HepG2 (cell line): ENCODE data around the gene AKT3. TPM values are rescaled to one million over a fixed set of nuclear protein-coding genes. Genes with fewer than 3 reads are reported as not detected.

Experiments used
- ATAC-seq: fragments of 200-7000 bp; cut with Tn5 transposase; 3 replicates; pipeline ENCODE4 v1.9.1; 2020; ENCODE audit warnings: mild to moderate bottlenecking, moderate library complexity
- BruUV-seq: library from RNA; stranded (reverse); fragments of 400-500 nt; replicated peaks from 2 replicates; lab custom pipeline; 2021; lab: Mats Ljungman, UMichigan
- CTCF ChIA-PET: fragments of 300-600 bp; formaldehyde crosslinking; extraction: SDS; loops from one replicate; lab custom pipeline; 2021; ENCODE audit warnings: low total read pairs, inconsistent platforms, low intra/inter-chr PET ratio; lab: Yijun Ruan, JAX
- POLR2A ChIA-PET: fragments of 350-600 bp; sonication (Branson Sonifier 250); formaldehyde crosslinking; loops from one replicate; lab custom pipeline; 2020; ENCODE audit warnings: antibody characterized with exemption, inconsistent platforms; lab: Yijun Ruan, JAX
- DNase-seq: peaks from one replicate; pipeline ENCODE4 v3.0.0-alpha.2; 2015; ENCODE audit warnings: low spot score
- FAIRE-seq: peaks from 3 replicates; lab custom pipeline; 2011; peaks lifted over from hg19 to GRCh38; lab: Jason Lieb, UNC
- H2AFZ ChIP-seq: one replicate; pipeline ENCODE4 v1.6.1; 2011; ENCODE audit warnings: low read length, inconsistent platforms
- H3K27ac ChIP-seq: fragments of 300-600 bp; 3 replicates; pipeline ENCODE4 v1.8.0; 2011; ENCODE audit warnings: mixed run types, mild to moderate bottlenecking, mixed read lengths, low read length, inconsistent platforms; ENCODE audit not compliant: insufficient read depth; ENCODE audit errors: extremely low read length
- H3K27me3 ChIP-seq, 2 experiments: fragments of 200-600 bp in 1 of 2; 2 replicates in 1 of 2; 3 replicates in 1 of 2; pipeline versions ENCODE4 v1.6.0 to v1.8.0; 2011; ENCODE audit warnings: low read length in 2 of 2, mild to moderate bottlenecking in 2 of 2, moderate library complexity in 2 of 2, inconsistent platforms in 1 of 2; ENCODE audit not compliant: insufficient read depth in 2 of 2, control insufficient read depth in 1 of 2
- H3K36me3 ChIP-seq, 2 experiments: fragments of 200-600 bp in 1 of 2; replicated peaks in 1 of 2; 2 replicates in 1 of 2; 3 replicates in 1 of 2; pipeline versions ENCODE4 v1.5.1 to v1.8.0; 2011; ENCODE audit warnings: low read length in 2 of 2, inconsistent platforms in 1 of 2; ENCODE audit not compliant: insufficient read depth in 2 of 2, control insufficient read depth in 1 of 2
- H3K4me1 ChIP-seq: 2 replicates; pipeline ENCODE4 v1.5.1; 2012; ENCODE audit warnings: low read length, inconsistent platforms; ENCODE audit not compliant: insufficient read depth
- H3K4me2 ChIP-seq: 2 replicates; pipeline ENCODE4 v1.6.0; 2011; ENCODE audit warnings: low read depth, low read length, inconsistent platforms
- H3K4me3 ChIP-seq, 3 experiments: fragments of 200-600 bp in 1 of 3; sonication (generic), shearing (Covaris generic) in 1 of 3; replicated peaks in 1 of 3; 2 replicates each; pipeline ENCODE4 v1.5.1; 2011 to 2016; ENCODE audit warnings: low read length in 3 of 3, inconsistent platforms in 2 of 3, low read depth in 2 of 3, mild to moderate bottlenecking in 2 of 3, control low read depth in 1 of 3, mixed read lengths in 1 of 3; ENCODE audit not compliant: insufficient read depth in 1 of 3
- H3K79me2 ChIP-seq: one replicate; pipeline ENCODE4 v1.6.1; 2011; ENCODE audit warnings: low read length, inconsistent platforms; ENCODE audit not compliant: insufficient read depth
- H3K9ac ChIP-seq: 2 replicates; pipeline ENCODE4 v1.6.0; 2011; ENCODE audit warnings: mild to moderate bottlenecking, low read depth, low read length, inconsistent platforms; ENCODE audit not compliant: insufficient read depth
- H3K9me3 ChIP-seq: 2 replicates; pipeline ENCODE4 v1.5.1; 2012; ENCODE audit warnings: mild to moderate bottlenecking, low read length
- H4K20me1 ChIP-seq: 2 replicates; pipeline ENCODE4 v1.6.0; 2011; ENCODE audit warnings: inconsistent platforms, mild to moderate bottlenecking, low read length, moderate library complexity; ENCODE audit not compliant: insufficient read depth
- AHR ChIP-seq: IDR thresholded peaks from 2 replicates; pipeline ENCODE4 v1.6.1; 2018; ENCODE audit warnings: missing genetic modification reagents, missing compliant biosample characterization
- GTF3A ChIP-seq: sonication (generic); formaldehyde crosslinking; conservative IDR thresholded peaks from 2 replicates; pipeline ENCODE4 v1.4.0; 2020; ENCODE audit warnings: mild to moderate bottlenecking, missing genetic modification reagents
- HNF4G ChIP-seq, 2 experiments: sonication (generic) in 1 of 2; formaldehyde crosslinking in 1 of 2; IDR thresholded peaks; 2 replicates each; pipeline versions ENCODE4 v1.4.0 to v1.6.1; 2011 to 2020; ENCODE audit warnings: borderline replicate concordance in 2 of 2, low read depth in 2 of 2, mild to moderate bottlenecking in 2 of 2, low read length in 1 of 2, missing genetic modification reagents in 1 of 2, moderate library complexity in 1 of 2
- PTBP1 ChIP-seq: fragments of 200-400 bp; formaldehyde crosslinking; IDR thresholded peaks from 2 replicates; pipeline ENCODE4 v1.6.1; 2018; ENCODE audit warnings: low read length, low read depth; ENCODE audit not compliant: poor library complexity, severe bottlenecking
- ZBTB7A ChIP-seq: sonication (generic); formaldehyde crosslinking; IDR thresholded peaks from 2 replicates; pipeline ENCODE4 v1.8.0; 2022; ENCODE audit warnings: mild to moderate bottlenecking, missing genetic modification reagents
- ZNF10 ChIP-seq: sonication (generic); formaldehyde crosslinking; IDR thresholded peaks from 2 replicates; pipeline ENCODE4 v1.4.0; 2020; ENCODE audit warnings: mild to moderate bottlenecking, low read depth, missing genetic modification reagents, borderline replicate concordance
- ZNF225 ChIP-seq: sonication (generic); formaldehyde crosslinking; IDR thresholded peaks from 2 replicates; pipeline ENCODE4 v1.4.0; 2020; ENCODE audit warnings: mild to moderate bottlenecking, missing genetic modification reagents
- ZNF30 ChIP-seq: sonication (generic); formaldehyde crosslinking; IDR thresholded peaks from 2 replicates; pipeline ENCODE4 v1.5.0; 2020; ENCODE audit warnings: mild to moderate bottlenecking, missing genetic modification reagents
- ZNF354B ChIP-seq: sonication (generic); formaldehyde crosslinking; IDR thresholded peaks from 2 replicates; pipeline ENCODE4 v1.8.0; 2022; ENCODE audit warnings: mild to moderate bottlenecking, missing genetic modification reagents
- ZNF564 ChIP-seq: sonication (generic); formaldehyde crosslinking; IDR thresholded peaks from 2 replicates; pipeline ENCODE4 v1.8.1; 2023; ENCODE audit warnings: mild to moderate bottlenecking, missing genetic modification reagents
- ZNF614 ChIP-seq: IDR thresholded peaks from 2 replicates; pipeline ENCODE4 v1.6.1; 2018; ENCODE audit warnings: missing biosample characterization, missing genetic modification reagents, inconsistent platforms, borderline replicate concordance
- WGBS: methylation state at CpG from one replicate; pipeline ENCODE4 v1.1.6; 2017; ENCODE audit warnings: low lambda C conversion rate; 5-methylcytosine and 5-hydroxymethylcytosine counted together
- in situ Hi-C: cut with HindIII; loops from 2 replicates; pipeline ENCODE4 v1.10.0; 2017; ENCODE audit warnings: low pct_unique_long_range_greater_than_20kb; ENCODE audit not compliant: extremely low pct_ligation_motif_present
- intact Hi-C: fragments of 100-400 bp; cut with micrococcal nuclease; formaldehyde crosslinking; loops from one replicate; pipeline ENCODE4 v1.10.0; 2022; ENCODE audit not compliant: unreplicated experiment
- polyA plus RNA-seq, 8 experiments: library from polyadenylated mRNA; depleted of rRNA in 3 of 8; stranded (reverse) in 7 of 8; unstranded in 1 of 8; fragments of >200 nt; fragmentation: Illumina TruSeq in 4 of 8; extraction: Trizol in 4 of 8; gene quantifications; 2 replicates each; pipeline versions ENCODE4 v1.2.1 to v1.2.3, GENCODE V29; 2011 to 2016; ENCODE audit warnings: low read depth in 4 of 8, missing spikeins in 1 of 8, mixed read lengths in 1 of 8; ENCODE audit not compliant: insufficient read depth in 1 of 8
- total RNA-seq, 5 experiments: library from RNA; depleted of rRNA; stranded (reverse); fragments of >200 nt; fragmentation: Illumina TruSeq; extraction: Trizol; gene quantifications; 2 replicates each; pipeline ENCODE4 v1.2.3, GENCODE V29; 2016; ENCODE audit warnings: low read depth in 1 of 5
- TF ChIP-seq, protein P1 (sequence below): IDR thresholded peaks from 2 replicates; pipeline ENCODE4 v1.6.1; 2016; ENCODE audit warnings: mild to moderate bottlenecking, missing biosample characterization, missing genetic modification reagents
- TF ChIP-seq, protein P2 (sequence below): sonication (generic); formaldehyde crosslinking; IDR thresholded peaks from 2 replicates; pipeline ENCODE4 v1.4.0; 2020; ENCODE audit warnings: missing genetic modification reagents
- TF ChIP-seq, protein P3 (sequence below): sonication (generic); formaldehyde crosslinking; IDR thresholded peaks from 2 replicates; pipeline ENCODE4 v1.4.0; 2020; ENCODE audit warnings: missing genetic modification reagents
- TF ChIP-seq, protein P4 (sequence below): sonication (generic); formaldehyde crosslinking; IDR thresholded peaks from 2 replicates; pipeline ENCODE4 v1.4.0; 2020; ENCODE audit warnings: mild to moderate bottlenecking, missing genetic modification reagents, borderline replicate concordance

Gene AKT3
- total and polyA plus RNA-seq, 2 of the 13 experiments (the other 11 are each of a cell fraction or from before 2014, with no cell fraction given) = 0.07 TPM

DNA sequence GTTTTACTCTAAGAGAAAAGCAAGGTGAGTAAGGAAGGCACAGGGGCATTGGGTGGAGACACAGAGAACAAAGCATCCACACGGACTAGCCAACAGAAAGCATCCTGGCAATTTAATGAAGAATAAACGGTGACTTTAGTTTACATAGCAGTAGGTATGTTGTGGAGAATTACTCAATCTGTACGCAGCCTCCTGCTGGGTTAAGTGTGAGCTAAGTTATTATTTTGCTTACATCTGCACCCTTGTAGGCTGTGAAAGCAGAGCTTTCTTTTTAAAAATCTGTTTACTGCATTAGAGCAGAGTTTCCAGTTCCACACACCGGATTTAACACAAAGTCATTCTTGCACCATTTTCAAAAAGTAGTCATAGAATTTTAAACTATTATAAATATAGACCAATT, 144.5 kb downstream of the AKT3 start:
- DNase-seq (no peak), FAIRE-seq (no peak), ATAC-seq (no peak)
- Histone ChIP-seq H3K4me1 (no peaks in the 10 kb centered on the region), H3K9ac (no peak overlapping the region), H3K36me3 (no peaks in the 10 kb centered on the region), H3K27ac (no peak overlapping the region), H3K4me2 (no peak overlapping the region), H3K4me3 (no peak overlapping the region), H2AFZ (no peak overlapping the region), H3K79me2 (no peaks in the 10 kb centered on the region), H3K9me3 (no peaks in the 10 kb centered on the region), H4K20me1 (no peaks in the 10 kb centered on the region), H3K27me3 (no peaks in the 10 kb centered on the region)
- ChIA-PET POLR2A (no interaction called here), CTCF (no interaction called here)
- in situ Hi-C loops = no loop called here
- intact Hi-C loops = no loop called here
- WGBS = under 1% methylated on average over 4 of the region's 4 CpGs
- BruUV-seq = no TSS peak
- TF ChIP-seq ZNF225 = no peak
- TF ChIP-seq GTF3A (CRISPR knock-in tag) = no peak
- TF ChIP-seq, protein P1, sequence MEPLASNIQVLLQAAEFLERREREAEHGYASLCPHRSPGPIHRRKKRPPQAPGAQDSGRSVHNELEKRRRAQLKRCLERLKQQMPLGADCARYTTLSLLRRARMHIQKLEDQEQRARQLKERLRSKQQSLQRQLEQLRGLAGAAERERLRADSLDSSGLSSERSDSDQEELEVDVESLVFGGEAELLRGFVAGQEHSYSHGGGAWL = no peak
- no peak for TF ChIP-seq ZBTB7A (CRISPR knock-in tag)
- TF ChIP-seq AHR = no peak
- no peak for TF ChIP-seq ZNF30
- TF ChIP-seq ZNF10 (CRISPR knock-in tag) = no peak
- no peak for TF ChIP-seq ZNF614 (CRISPR knock-in tag)
- TF ChIP-seq, protein P2, sequence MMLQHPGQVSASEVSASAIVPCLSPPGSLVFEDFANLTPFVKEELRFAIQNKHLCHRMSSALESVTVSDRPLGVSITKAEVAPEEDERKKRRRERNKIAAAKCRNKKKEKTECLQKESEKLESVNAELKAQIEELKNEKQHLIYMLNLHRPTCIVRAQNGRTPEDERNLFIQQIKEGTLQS = no peak
- TF ChIP-seq, protein P3, sequence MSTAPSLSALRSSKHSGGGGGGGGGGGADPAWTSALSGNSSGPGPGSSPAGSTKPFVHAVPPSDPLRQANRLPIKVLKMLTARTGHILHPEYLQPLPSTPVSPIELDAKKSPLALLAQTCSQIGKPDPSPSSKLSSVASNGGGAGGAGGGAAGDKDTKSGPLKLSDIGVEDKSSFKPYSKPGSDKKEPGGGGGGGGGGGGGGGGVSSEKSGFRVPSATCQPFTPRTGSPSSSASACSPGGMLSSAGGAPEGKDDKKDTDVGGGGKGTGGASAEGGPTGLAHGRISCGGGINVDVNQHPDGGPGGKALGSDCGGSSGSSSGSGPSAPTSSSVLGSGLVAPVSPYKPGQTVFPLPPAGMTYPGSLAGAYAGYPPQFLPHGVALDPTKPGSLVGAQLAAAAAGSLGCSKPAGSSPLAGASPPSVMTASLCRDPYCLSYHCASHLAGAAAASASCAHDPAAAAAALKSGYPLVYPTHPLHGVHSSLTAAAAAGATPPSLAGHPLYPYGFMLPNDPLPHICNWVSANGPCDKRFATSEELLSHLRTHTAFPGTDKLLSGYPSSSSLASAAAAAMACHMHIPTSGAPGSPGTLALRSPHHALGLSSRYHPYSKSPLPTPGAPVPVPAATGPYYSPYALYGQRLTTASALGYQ = no peak
- TF ChIP-seq PTBP1 = no peak
- TF ChIP-seq, protein P4, sequence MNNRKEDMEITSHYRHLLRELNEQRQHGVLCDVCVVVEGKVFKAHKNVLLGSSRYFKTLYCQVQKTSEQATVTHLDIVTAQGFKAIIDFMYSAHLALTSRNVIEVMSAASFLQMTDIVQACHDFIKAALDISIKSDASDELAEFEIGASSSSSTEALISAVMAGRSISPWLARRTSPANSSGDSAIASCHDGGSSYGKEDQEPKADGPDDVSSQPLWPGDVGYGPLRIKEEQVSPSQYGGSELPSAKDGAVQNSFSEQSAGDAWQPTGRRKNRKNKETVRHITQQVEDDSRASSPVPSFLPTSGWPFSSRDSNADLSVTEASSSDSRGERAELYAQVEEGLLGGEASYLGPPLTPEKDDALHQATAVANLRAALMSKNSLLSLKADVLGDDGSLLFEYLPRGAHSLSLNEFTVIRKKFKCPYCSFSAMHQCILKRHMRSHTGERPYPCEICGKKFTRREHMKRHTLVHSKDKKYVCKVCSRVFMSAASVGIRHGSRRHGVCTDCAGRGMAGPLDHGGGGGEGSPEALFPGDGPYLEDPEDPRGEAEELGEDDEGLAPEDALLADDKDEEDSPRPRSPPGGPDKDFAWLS = no peak
- TF ChIP-seq ZNF354B (CRISPR knock-in tag) = no peak
- TF ChIP-seq HNF4G (IDR thresholded peaks at IDR 0.05; ENCODE audit: borderline replicate concordance, low read depth, low read length) = no peak
- TF ChIP-seq HNF4G (CRISPR knock-in tag; IDR thresholded peaks at IDR 0.05; ENCODE audit: borderline replicate concordance, low read depth) = no peak
- no peak for TF ChIP-seq ZNF564 (CRISPR knock-in tag)
